Lower lobe of right lung (tissue), 2 donors: ENCODE measurements around the gene DCP2. TPM values are rescaled to one million over a fixed set of nuclear protein-coding genes. Genes with fewer than 3 reads are reported as not detected.
A peak's percentile ranks its signal among the peaks of the same experiment; 100 is the strongest.

Source experiments
- ATAC-seq, 2 donors: fragments of 200-7000 bp; cut with Tn5 transposase; one replicate each; pipeline ENCODE4 v1.9.1; 2020 to 2022; ENCODE audit warnings: mild to moderate bottlenecking in 2 of 2, moderate library complexity in 2 of 2
- DNase-seq: peaks from one replicate; pipeline ENCODE4 v3.0.0-alpha.2; 2020
- H3K27ac ChIP-seq: fragments of 200-600 bp; one replicate; pipeline ENCODE4 v1.8.0; 2022
- H3K27me3 ChIP-seq: fragments of 200-600 bp; one replicate; pipeline ENCODE4 v1.8.0; 2022; ENCODE audit warnings: low read depth
- H3K36me3 ChIP-seq: fragments of 200-600 bp; one replicate; pipeline ENCODE4 v1.8.0; 2022; ENCODE audit warnings: mild to moderate bottlenecking
- H3K4me1 ChIP-seq: fragments of 200-600 bp; one replicate; pipeline ENCODE4 v1.8.0; 2022
- H3K4me3 ChIP-seq: fragments of 200-600 bp; one replicate; pipeline ENCODE4 v1.8.0; 2022; ENCODE audit warnings: mild to moderate bottlenecking
- H3K9me3 ChIP-seq: fragments of 200-600 bp; one replicate; pipeline ENCODE4 v1.8.0; 2022
- intact Hi-C: fragments of 100-400 bp; cut with DNase I; formaldehyde crosslinking; loops from one replicate; pipeline ENCODE4 v1.11.0; 2022
- total RNA-seq: library from RNA; stranded (reverse); fragmentation: NEBNext Ultra II Directional; extraction: Animal tissue kit (Norgen Biotek cat#: 25700); gene quantifications from one replicate; pipeline ENCODE4 v1.2.1, GENCODE V29; 2021
- TF ChIP-seq, protein P1 (sequence below): fragments of 200-600 bp; IDR thresholded peaks from one replicate; pipeline ENCODE4 v1.8.0; 2022; ENCODE audit warnings: antibody characterized with exemption, mild to moderate bottlenecking
- donor health status: DM: no; HTN: yes; CAD: no; lungs with severe emphysema.

Gene DCP2
- total RNA-seq, 1 donor from 2014 or later = 77.8 TPM

DNA sequence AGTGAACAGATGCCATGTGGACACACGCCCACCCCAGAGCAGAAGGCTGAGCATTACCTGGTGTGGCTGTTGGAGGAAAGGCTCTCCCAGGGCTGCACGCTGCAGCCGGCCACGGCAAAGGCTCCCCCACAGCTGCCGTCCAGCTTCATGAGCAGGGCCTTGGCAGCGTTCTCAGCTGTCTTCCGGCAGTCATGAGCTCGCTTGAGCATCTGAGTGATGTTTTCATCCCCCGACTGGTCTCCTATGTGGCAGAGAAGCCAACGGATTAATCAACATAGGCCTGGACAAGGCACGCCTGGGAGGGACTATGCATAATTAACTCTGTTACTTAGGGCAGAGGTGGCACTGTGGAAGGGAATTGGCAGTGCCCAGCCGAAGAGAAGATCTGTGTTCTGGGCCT is 87.3 kb downstream of the DCP2 start:
- Histone ChIP-seq H3K36me3 (peaks cover 35% of the 10 kb centered on the region), H3K4me1 (peaks cover 6% of the 10 kb centered on the region), H3K27ac (no peak overlapping the region), H3K4me3 (no peak overlapping the region), H3K27me3 (no peaks in the 10 kb centered on the region), H3K9me3 (no peaks in the 10 kb centered on the region)
- ATAC-seq (no peak), DNase-seq (no peak)
- TF ChIP-seq, protein P1, sequence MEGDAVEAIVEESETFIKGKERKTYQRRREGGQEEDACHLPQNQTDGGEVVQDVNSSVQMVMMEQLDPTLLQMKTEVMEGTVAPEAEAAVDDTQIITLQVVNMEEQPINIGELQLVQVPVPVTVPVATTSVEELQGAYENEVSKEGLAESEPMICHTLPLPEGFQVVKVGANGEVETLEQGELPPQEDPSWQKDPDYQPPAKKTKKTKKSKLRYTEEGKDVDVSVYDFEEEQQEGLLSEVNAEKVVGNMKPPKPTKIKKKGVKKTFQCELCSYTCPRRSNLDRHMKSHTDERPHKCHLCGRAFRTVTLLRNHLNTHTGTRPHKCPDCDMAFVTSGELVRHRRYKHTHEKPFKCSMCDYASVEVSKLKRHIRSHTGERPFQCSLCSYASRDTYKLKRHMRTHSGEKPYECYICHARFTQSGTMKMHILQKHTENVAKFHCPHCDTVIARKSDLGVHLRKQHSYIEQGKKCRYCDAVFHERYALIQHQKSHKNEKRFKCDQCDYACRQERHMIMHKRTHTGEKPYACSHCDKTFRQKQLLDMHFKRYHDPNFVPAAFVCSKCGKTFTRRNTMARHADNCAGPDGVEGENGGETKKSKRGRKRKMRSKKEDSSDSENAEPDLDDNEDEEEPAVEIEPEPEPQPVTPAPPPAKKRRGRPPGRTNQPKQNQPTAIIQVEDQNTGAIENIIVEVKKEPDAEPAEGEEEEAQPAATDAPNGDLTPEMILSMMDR = no peak
- intact Hi-C loops = no loop called here

DNA sequence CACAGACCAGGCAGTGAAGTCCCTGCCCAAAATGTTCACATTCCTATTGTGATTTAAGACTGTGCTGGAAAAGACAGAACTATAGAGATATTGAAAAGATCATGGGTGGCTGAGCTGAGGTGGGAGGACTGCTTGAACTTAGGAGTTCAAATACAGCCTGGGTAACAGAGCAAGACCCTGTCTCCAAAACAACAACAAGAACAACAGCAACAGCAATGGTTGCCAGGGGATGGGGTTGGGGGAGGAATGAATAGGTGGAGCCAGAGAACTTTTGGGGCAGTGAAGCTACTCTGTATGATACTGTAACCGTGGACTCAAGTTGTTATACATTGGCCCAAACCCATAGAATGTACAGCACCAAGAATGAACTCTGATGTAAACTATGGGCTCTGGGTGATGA is 88.2 kb downstream of the DCP2 start:
- no peaks in the 10 kb centered on the region for H3K27me3 ChIP-seq
- intact Hi-C loops = no loop called here
- H3K27ac ChIP-seq = no peak overlapping the region
- peaks cover 31% of the 10 kb centered on the region for H3K36me3 ChIP-seq
- no peak overlapping the region for H3K4me3 ChIP-seq
- TF ChIP-seq, protein P1 = no peak
- H3K9me3 ChIP-seq = no peaks in the 10 kb centered on the region
- DNase-seq = no peak
- ATAC-seq = no peak
- peaks cover under 1% of the 10 kb centered on the region for H3K4me1 ChIP-seq

DNA sequence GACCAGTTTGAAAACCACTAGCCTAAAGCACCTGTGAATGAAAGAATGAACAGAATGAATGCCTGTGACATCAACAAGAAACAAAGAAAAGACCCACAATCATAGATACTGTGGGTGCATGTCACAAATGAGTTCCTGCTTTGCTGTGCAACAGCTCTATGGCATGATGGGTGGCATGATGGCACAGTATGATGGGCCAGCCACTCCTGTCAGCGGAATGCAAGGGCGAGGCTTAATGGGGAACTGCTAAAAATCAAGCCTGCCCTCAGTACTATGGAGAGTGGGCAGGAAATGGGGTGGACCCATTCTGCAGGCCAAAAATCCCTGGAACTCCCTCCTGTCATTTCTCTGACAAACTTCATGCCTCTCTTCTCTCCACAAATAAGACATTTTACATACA is 89.0 kb downstream of the DCP2 start:
- TF ChIP-seq, protein P1 = no peak
- Histone ChIP-seq H3K4me1 (no peaks in the 10 kb centered on the region), H3K36me3 (peaks cover 31% of the 10 kb centered on the region), H3K27ac (no peak overlapping the region), H3K27me3 (no peaks in the 10 kb centered on the region), H3K9me3 (no peaks in the 10 kb centered on the region), H3K4me3 (no peak overlapping the region)
- no peak for ATAC-seq
- intact Hi-C loops = no loop called here
- no peak for DNase-seq

DNA sequence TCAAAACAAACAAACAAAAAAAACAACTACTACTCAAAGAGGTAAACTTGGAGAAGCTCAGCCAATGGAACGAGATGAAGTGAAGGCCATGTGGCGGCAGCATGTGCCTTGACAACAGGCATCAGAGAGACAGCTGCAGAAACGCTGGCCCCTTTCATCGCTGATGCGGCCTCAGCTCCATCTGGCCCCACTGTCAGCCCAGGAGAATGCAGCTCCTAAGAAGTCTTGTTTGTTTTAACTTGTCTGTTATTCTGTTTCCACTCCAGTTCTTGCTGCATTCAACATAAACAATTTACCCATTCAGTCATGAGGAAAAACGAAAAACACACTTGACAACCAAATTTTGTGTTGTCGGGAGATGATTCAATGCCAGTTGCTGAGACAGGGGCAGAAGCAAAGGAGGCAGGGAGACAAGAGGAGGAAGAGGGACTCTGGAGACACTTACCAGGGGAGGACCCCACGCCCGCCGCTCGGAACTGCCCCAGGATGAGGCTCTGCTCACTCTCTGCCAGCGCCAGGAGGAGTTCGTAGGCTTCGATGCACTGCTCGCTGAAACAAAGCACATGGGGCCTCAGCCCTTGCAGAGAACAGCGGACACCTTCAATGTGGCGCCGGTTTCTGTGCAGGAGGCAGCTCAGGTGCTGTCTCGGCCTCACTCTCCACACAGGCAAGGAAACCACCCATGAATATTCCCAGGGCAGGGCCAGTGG is 91.2 kb downstream of the DCP2 start:
- no peaks in the 10 kb centered on the region for H3K9me3 ChIP-seq
- TF ChIP-seq, protein P1 = no peak
- no peak for ATAC-seq
- no peaks in the 10 kb centered on the region for H3K4me1 ChIP-seq
- no peak overlapping the region for H3K4me3 ChIP-seq
- no peak overlapping the region for H3K27ac ChIP-seq
- H3K36me3 ChIP-seq = peaks cover 28% of the 10 kb centered on the region
- no peaks in the 10 kb centered on the region for H3K27me3 ChIP-seq
- DNase-seq = no peak
- intact Hi-C loops = no loop called here

DNA sequence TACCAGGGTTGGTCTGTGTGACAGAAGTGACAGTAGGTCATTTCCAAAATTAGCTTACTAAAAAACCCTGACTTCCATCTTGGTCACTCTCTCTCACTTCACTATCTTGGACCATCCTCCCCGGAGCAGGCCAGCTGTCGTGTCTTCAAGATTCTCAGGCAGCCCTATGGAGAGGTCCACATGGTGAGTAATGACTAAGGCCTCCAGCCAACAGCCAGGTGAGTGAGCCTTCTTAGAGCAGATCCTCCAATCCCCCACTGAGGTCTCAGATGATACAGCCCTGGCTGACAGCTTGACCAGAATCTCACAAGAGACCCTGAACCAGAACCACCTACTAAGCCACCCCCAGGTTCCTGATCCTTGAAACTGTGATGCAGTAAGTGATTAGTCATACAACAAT is 92.0 kb downstream of the DCP2 start:
- no peak for DNase-seq
- peaks cover 20% of the 10 kb centered on the region for H3K36me3 ChIP-seq
- H3K9me3 ChIP-seq = no peaks in the 10 kb centered on the region
- peak in 1 of 2 donors; percentile 18 for ATAC-seq
- TF ChIP-seq, protein P1 = no peak
- no peak overlapping the region for H3K4me3 ChIP-seq
- intact Hi-C loops = no loop called here
- no peaks in the 10 kb centered on the region for H3K27me3 ChIP-seq
- no peaks in the 10 kb centered on the region for H3K4me1 ChIP-seq
- H3K27ac ChIP-seq = no peak overlapping the region

Other genes starting within 250 kb of the DCP2 start
- 47.7 TPM for gene APC, start 238.9 kb upstream of the DCP2 start, total RNA-seq
- gene SRP19, start 115.5 kb upstream of the DCP2 start, total RNA-seq = 29.5 TPM
- gene REEP5, start 54.6 kb upstream of the DCP2 start, total RNA-seq = 96.4 TPM